ENCODE results near the gene PYGB. TPM values are rescaled to one million over a fixed set of nuclear protein-coding genes. Genes with fewer than 3 reads are reported as not detected.
"Not testable (repeated sequence)": the region's sequence is repeated elsewhere in the genome, so short reads cannot be mapped to it uniquely, and the experiment has no call there.

Gene PYGB
- polyA plus RNA-seq, 1 donor: 25.4 TPM

GRCh38 chr20:25230166-25230831 is 17.6 kb upstream of the PYGB start:
- DNase-seq: no peak

- DNase-seq: no peak
Observed at GRCh38 chr20:25233016-25233772, 14.7 kb upstream of the PYGB start.

GRCh38 chr20:25234009-25234849 is 13.7 kb upstream of the PYGB start:
- DNase-seq: not testable (repeated sequence)

- DNase-seq: no peak
Observed at GRCh38 chr20:25236450-25237304, 11.2 kb upstream of the PYGB start.

- DNase-seq: no peak
Observed at GRCh38 chr20:25237610-25238318, 10.1 kb upstream of the PYGB start.

GRCh38 chr20:25238319-25239037 is 9.4 kb upstream of the PYGB start:
- no peak for DNase-seq

GRCh38 chr20:25239387-25240370 is 8.2 kb upstream of the PYGB start:
- no peak for DNase-seq

GRCh38 chr20:25240851-25241658 is 6.8 kb upstream of the PYGB start:
- DNase-seq: not testable (repeated sequence)

- not testable (repeated sequence) for DNase-seq
Observed at GRCh38 chr20:25241659-25241955, 6.3 kb upstream of the PYGB start.

GRCh38 chr20:25242231-25242630 is 5.7 kb upstream of the PYGB start:
- no peak for DNase-seq

- no peak for DNase-seq
Observed at GRCh38 chr20:25243416-25243979, 4.4 kb upstream of the PYGB start.

- no peak for DNase-seq
Observed at GRCh38 chr20:25244976-25245375, 2.9 kb upstream of the PYGB start.

GRCh38 chr20:25245461-25245860 is 2.4 kb upstream of the PYGB start:
- no peak for DNase-seq

GRCh38 chr20:25246182-25246999 is 1.5 kb upstream of the PYGB start:
- DNase-seq: no peak

- DNase-seq: peak; percentile 38
Observed at GRCh38 chr20:25247000-25247517, 826 bp upstream of the PYGB start.

- DNase-seq: peak; percentile 23
Observed at GRCh38 chr20:25247518-25247955, 348 bp upstream of the PYGB start.

GRCh38 chr20:25248786-25249172 is 894 bp downstream of the PYGB start:
- no peak for DNase-seq

Data from hindlimb muscle (tissue), 1 donor.